ENCODE data around the gene HS6ST3.

Gene HS6ST3

GRCh38 chr13:96792736-96793403, 703.0 kb downstream of the HS6ST3 start:
- no peak for DNase-seq (ENCODE audit: low spot score)

DNA sequence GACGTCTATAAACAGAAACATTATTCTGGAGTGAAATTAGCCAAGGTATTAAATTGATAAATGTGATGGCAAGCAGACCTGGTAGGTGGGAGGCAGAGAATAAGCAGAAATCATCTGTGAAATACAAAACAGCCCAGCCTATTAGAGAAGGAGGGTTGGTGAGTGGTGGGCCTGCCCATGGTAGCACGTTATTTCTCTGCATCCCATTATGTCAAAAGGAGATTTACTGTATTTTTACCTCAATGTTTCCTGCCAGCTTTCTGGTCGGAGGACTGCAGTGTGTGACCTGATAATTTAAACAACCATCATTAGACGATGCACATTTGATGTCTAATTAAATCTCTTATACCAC, 703.5 kb downstream of the HS6ST3 start:
- DNase-seq (ENCODE audit: low spot score), result no peak

DNA sequence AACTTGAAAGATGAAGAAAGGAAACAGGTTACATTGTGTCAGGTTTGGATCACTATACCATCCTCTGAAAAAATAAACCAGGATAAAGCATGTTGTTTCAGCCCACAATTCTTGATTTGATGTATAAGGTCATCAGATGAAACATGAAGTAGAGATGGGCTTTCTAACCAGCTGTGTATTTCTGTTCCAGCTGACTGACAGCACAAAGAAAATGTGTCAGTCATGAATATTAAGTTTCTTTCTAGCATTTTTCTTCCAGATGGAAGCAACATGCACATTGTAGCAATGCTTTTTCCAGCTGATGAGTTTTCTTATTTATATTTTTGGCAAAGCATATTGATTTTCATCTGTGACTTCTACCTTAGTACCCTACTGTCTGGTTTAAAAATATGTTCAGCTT, 704.8 kb downstream of the HS6ST3 start:
- no peak for DNase-seq (ENCODE audit: low spot score)

DNA sequence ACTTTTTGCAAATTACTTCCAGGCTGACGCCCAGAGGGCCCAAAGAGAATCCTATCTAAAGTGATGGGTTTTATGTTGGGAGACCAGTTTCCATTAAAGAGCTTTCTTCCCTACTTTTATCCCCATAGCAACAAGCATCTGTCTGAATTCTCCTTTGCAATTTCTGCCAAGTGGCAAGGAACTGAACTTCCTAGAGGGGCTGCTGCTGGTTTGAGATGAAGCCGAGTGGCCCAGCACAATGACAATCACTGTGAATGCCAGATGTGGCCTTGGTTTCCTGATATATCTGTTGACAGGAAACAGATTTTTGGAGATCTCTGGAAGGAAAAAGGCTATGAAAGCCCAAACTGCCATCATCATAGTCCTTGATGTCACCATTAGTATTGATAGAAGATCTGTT, 705.8 kb downstream of the HS6ST3 start:
- no peak for DNase-seq (ENCODE audit: low spot score)

DNA sequence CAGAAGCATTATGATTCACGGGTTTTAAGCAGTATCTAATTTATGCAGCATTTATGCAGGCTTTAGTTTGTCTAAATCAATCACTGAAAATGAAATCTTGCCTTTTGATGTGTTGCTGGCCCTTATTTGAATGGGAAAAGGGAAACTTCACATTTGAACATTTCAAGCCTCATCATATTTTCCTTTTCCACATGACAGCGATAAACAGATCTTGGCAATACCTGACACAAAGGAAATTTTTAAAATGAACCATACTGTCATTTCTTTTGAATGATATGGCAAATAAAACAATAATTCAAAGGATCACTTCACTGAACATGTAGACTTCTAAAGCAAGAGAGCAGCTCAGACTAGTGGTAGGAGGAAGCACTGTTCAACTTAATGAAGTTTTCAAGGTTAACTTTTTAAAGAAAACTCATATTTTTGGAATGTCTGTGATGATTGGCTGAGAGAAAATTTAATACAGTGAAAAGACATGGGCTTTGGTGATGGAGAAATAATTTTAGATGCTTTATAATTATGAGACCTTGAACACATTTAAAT, 706.3 kb downstream of the HS6ST3 start:
- DNase-seq (ENCODE audit: low spot score), result no peak

- no peak for DNase-seq (ENCODE audit: low spot score)
These were observed 707.2 kb downstream of the HS6ST3 start for GRCh38 chr13:96797136-96797535.

DNA sequence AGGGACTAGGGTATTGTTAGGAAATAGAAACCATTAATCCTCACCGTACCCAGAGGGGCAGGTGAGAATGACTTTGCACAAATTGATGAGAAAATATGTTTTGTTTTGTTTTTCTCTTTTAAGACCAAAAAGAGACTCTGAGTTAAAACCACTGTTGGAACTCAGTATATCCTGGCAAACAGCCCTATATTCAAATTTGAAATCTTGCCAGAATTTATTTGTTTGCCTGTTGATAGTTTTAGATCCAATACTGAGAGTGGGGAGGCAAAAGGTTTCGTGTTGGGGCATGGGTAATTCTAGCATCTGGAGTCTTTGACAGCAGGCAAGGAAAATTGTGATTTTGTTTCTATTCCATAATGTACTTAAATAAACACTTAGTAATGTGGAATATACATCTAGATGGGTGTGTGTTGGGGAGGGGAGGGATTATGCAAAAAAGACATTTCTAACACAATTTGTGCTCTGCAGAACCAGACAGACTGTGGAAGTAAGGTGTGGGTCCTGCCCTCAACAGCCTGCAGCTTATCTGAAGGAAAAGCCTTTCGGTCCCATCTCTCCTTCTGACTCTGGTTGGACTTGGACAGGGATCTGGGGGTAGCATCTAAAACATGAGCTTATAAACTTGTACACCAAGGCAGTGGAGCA, 713.7 kb downstream of the HS6ST3 start:
- no peak for DNase-seq (ENCODE audit: low spot score)

DNA sequence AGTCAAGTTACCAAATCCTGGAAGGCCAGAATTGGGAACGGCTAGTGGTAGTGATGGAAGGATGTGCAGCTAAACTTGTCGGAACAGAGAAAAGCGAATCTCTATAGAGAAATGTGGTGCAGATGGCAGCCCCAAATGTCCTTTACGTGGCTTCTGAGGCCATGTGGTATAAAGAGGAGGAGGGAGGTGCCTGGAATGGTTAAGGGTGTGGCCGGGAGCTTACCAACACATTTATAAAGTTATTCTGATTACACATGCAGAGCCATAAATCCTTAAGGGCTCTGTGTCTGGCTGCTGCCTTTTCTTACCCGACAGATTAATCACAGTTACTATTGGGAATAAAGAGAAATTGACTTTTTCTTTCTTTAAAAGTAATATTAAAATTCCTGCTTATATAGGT, 714.3 kb downstream of the HS6ST3 start:
- no peak for DNase-seq (ENCODE audit: low spot score)

DNA sequence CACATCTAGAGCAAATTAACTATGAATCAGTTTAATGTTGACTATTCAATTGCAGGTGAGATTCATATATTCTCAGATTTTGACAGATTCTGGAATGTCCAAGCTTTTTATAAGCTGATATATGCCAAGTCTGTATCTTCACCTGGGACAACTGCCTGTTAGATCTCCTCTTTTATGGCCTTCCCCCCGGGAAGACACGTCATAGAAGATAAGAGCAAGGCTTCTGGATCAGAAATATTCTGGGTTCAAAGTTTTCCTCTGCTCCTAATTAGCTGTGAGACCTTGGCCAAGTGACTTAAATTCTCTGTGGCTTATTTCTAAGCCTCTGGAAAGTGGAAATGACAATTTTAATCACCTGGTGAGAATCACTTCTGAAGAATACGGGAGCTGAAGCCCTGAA, 716.8 kb downstream of the HS6ST3 start:
- no peak for DNase-seq (ENCODE audit: low spot score)

- DNase-seq (ENCODE audit: low spot score), result no peak
These were observed 719.6 kb downstream of the HS6ST3 start for GRCh38 chr13:96809366-96810096.

GRCh38 chr13:96810104-96810503, 720.2 kb downstream of the HS6ST3 start:
- no peak for DNase-seq (ENCODE audit: low spot score)

GRCh38 chr13:96811049-96811448, 721.1 kb downstream of the HS6ST3 start:
- no peak for DNase-seq (ENCODE audit: low spot score)

GRCh38 chr13:96816261-96816660, 726.4 kb downstream of the HS6ST3 start:
- no peak for DNase-seq (ENCODE audit: low spot score)

GRCh38 chr13:96816874-96817273, 727.0 kb downstream of the HS6ST3 start:
- DNase-seq (ENCODE audit: low spot score), result no peak

DNA sequence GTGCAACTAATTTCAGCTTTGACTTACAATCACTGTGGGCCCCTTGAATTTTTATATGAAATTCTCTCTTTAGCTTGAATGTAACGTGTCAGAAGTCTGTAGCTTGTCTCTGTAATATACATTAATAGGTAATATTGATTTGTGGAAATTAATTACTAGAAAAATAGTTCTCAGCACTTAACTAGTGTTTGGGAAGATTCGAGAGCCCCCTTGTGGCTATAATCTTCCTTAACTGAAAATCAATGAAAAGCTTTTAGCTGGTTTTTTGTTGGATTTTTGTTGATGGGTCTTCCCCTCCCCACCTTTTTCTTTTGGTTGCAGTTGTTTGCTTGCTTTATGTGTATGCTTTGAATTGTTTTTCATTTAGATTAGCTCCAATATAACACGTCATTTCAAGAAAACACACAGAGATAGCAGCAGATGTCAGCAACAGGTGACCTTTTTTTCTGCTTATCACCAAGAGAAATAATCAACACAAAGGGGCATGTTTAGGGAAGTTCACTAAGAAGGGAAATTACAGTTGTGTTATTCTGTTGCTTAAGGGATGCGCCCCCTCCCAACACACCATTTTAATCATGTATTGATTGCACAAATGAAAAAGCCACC, 727.5 kb downstream of the HS6ST3 start:
- no peak for DNase-seq (ENCODE audit: low spot score)

- DNase-seq (ENCODE audit: low spot score), result no peak
These were observed 729.5 kb downstream of the HS6ST3 start for GRCh38 chr13:96819375-96819774.

DNA sequence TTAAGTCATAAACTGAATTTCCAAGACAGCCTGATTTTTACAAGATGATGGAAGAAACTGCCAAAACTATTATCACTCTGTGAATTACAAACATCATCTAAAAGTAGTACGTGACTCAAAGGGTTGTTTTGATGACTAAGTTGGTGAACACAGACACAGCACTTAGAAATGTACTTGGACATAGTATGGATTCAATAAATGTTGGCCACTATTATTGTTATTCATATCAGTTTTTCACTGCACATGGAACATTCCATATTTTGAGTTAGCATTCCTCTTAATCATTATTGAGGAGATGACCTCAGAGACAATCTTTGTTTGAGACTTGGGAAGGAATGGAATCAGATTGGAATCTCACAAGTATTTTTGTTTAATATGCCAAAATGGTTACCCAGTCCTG, 731.5 kb downstream of the HS6ST3 start:
- no peak for DNase-seq (ENCODE audit: low spot score)

DNA sequence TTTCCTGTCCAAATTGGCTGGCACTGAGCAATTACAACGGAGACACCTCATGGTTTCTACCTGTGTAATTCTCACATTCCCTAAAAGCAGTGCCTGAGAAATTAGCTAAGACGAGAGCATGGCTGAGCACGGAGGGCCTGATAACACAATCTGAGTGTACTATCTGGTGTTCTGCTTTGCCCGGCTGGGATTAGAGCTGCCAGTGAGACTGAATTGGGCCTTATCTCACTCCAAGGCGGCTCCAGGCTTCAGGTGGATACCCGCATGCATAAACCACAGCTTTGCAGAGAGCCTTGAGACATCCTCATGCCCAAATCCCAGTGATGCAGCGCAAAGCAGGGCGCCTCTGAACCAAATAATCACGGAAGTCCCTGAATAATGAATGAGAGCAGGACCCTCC, 732.1 kb downstream of the HS6ST3 start:
- no peak for DNase-seq (ENCODE audit: low spot score)

GRCh38 chr13:96822895-96823294, 733.0 kb downstream of the HS6ST3 start:
- peak; percentile 34 for DNase-seq (ENCODE audit: low spot score)

DNA sequence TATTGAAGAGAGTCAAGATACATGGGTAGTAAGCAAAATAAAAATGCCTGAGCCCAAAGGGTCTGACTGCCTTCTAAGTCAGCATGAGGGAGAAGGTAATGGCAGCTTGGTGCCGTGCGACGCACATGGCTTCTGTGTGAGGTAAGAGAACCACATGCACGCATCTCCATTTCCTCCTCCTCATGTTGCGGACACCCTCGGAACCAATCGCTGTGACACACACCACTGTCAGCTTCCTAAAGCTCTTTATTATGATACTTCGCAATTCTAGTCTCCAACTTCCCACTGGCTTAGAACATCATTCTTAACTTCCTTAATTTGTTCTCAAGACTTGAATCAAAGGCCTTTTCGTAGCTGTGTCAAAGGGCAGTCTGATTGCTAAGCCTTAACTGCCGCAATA, 734.2 kb downstream of the HS6ST3 start:
- DNase-seq (ENCODE audit: low spot score), result no peak

GRCh38 chr13:96825653-96826052, 735.7 kb downstream of the HS6ST3 start:
- DNase-seq (ENCODE audit: low spot score), result no peak

DNA sequence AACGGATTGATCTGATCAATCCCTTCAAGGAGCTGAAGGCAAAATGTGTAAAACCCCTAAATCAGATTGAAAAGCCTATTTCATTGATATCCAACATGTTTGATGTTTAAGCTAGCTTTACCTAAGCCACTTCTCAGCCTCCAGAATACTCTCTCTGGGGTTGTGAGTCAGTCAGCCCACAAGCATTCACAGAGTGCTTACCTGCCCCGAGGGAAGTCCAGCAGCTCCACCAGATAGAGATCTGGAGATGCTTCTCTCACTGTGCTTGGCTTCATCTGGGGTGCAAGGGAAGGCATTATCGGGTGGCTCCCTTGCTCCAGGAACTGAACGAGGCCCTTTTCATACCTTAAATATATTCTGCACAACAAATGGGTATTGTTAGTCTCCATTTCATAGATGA, 744.7 kb downstream of the HS6ST3 start:
- no peak for DNase-seq (ENCODE audit: low spot score)

GRCh38 chr13:96835546-96835945, 745.6 kb downstream of the HS6ST3 start:
- DNase-seq (ENCODE audit: low spot score), result no peak
